HCT116 (cell line): ENCODE results near the gene REEP6.

Experiments used
- CBX3 ChIP-seq: IDR thresholded peaks from 2 replicates; pipeline ENCODE4 v1.6.1; 2012; ENCODE audit warnings: low read depth
- CTCF ChIP-seq, 3 experiments: fragments of 200-600 bp in 1 of 3; sonication (generic) in 1 of 3; IDR thresholded peaks in 2 of 3; conservative IDR thresholded peaks in 1 of 3; 2 replicates each; pipeline ENCODE4 v1.5.1; 2012 to 2017; ENCODE audit warnings: low read depth in 2 of 3, low read length in 2 of 3, antibody characterized with exemption in 1 of 3, borderline replicate concordance in 1 of 3, control low read depth in 1 of 3, mild to moderate bottlenecking in 1 of 3, mixed read lengths in 1 of 3, mixed run types in 1 of 3, moderate library complexity in 1 of 3; ENCODE audit not compliant: insufficient read depth in 1 of 3
- EZH2 ChIP-seq: fragments of 200-600 bp; sonication (generic); IDR thresholded peaks from 2 replicates; pipeline ENCODE4 v1.6.1; 2017; ENCODE audit warnings: antibody characterized with exemption, mixed run types
- JUND ChIP-seq: IDR thresholded peaks from 2 replicates; pipeline ENCODE4 v1.6.1; 2012
- POLR2A ChIP-seq: IDR thresholded peaks from 2 replicates; pipeline ENCODE4 v1.7.0; 2011; ENCODE audit warnings: borderline replicate concordance; ENCODE audit not compliant: insufficient read depth, insufficient read length; ENCODE audit errors: extremely low read depth
- POLR2AphosphoS5 ChIP-seq: IDR thresholded peaks from 2 replicates; pipeline ENCODE4 v1.6.1; 2011; ENCODE audit warnings: mild to moderate bottlenecking, low read depth, low read length, moderate library complexity
- RAD21 ChIP-seq: IDR thresholded peaks from 2 replicates; pipeline ENCODE4 v1.6.1; 2012; ENCODE audit warnings: low read depth, mild to moderate bottlenecking
- REST ChIP-seq: IDR thresholded peaks from 2 replicates; pipeline ENCODE4 v1.6.1; 2012; ENCODE audit warnings: low read depth
- SIN3A ChIP-seq: IDR thresholded peaks from 2 replicates; pipeline ENCODE4 v1.6.1; 2012; ENCODE audit warnings: low read depth
- SP1 ChIP-seq: IDR thresholded peaks from 2 replicates; pipeline ENCODE4 v1.6.1; 2012; ENCODE audit warnings: low read depth
- ZNF274 ChIP-seq: fragments of 200-500 bp; sonication (Bioruptor generic); IDR thresholded peaks from 2 replicates; pipeline ENCODE4 v1.6.1; 2014; ENCODE audit warnings: mild to moderate bottlenecking, low read depth, low read length, inconsistent platforms

GRCh38 chr19:1475751-1476437, 15.1 kb upstream of the REEP6 start:
- TF ChIP-seq RAD21 (no peak), POLR2AphosphoS5 (no peak), CTCF (IDR thresholded peaks at IDR 0.05 in 2 of 3, conservative IDR thresholded peaks at IDR 0.05 in 1 of 3; ENCODE audit: borderline replicate concordance in 1 of 3, insufficient read depth in 1 of 3, low read depth in 2 of 3, low read length in 2 of 3) (no peak), JUND (no peak), EZH2 (no peak), SIN3A (no peak), SP1 (no peak), ZNF274 (no peak), CBX3 (no peak), POLR2A (no peak), REST (no peak)
